ENCODE data around the gene ESAM. TPM values are rescaled to one million over a fixed set of nuclear protein-coding genes. Genes with fewer than 3 reads are reported as not detected.

ESAM gene
- total RNA-seq, 3 donors from 2014 or later (not counting 1 experiment from before 2014, with no cell fraction given): 1.2 to 2.2 (median 1.5) TPM

- Mint-ChIP-seq H3K27ac (no peak overlapping the region), H3K4me1 (peaks cover 7 to 21% of the 10 kb centered on the region in 2 donors), H3K4me3 (peak overlapping the region; percentile 84), H3K9me3 (no peaks in the 10 kb centered on the region), H3K36me3 (no peaks in the 10 kb centered on the region), H3K27me3 (ENCODE audit: low read depth in 2 of 2) (peaks cover 50 to 58% of the 10 kb centered on the region in 2 donors)
- intact Hi-C loops (cut with micrococcal nuclease): no loop called here
- no peaks in the 10 kb centered on the region for H3K9me3 ChIP-seq (ENCODE audit: control insufficient read depth, insufficient read depth, low read length)
- no peaks in the 10 kb centered on the region for H3K36me3 ChIP-seq (ENCODE audit: control insufficient read depth, insufficient read depth, low read length)
- peak; percentile 43 to 77 for DNase-seq
- peaks cover 16% of the 10 kb centered on the region for H3K4me1 ChIP-seq (ENCODE audit: control insufficient read depth, insufficient read depth, low read length)
- peaks cover 10% of the 10 kb centered on the region for H3K27me3 ChIP-seq (ENCODE audit: control insufficient read depth, insufficient read depth, low read length)
- no peak overlapping the region for H3K27ac ChIP-seq (ENCODE audit: low read length)
- ATAC-seq: peak; percentile 49 to 66 (median 62)
- WGBS (ENCODE audit: insufficient coverage): 2% methylated on average over 37 of the region's 37 CpGs
- peak; percentile 59 for TF ChIP-seq CTCF (IDR thresholded peaks at IDR 0.05)
- H3K4me3 ChIP-seq (ENCODE audit: low read length): peak overlapping the region; percentile 48
Observed at GRCh38 chr11:124740277-124740882, 21.7 kb downstream of the ESAM start.

GRCh38 chr11:124739479-124740276 is 22.4 kb downstream of the ESAM start, which contains the start of gene NRGN:
Gene NRGN (plus strand): TSS chr11:124739942. CDS start chr11:124740085, 143 bp downstream.
- Histone ChIP-seq H3K27ac (ENCODE audit: low read length) (no peak within 1 kb of the TSS), H3K4me1 (ENCODE audit: control insufficient read depth, insufficient read depth, low read length) (peaks cover 16% of the 10 kb centered on the region), H3K27me3 (ENCODE audit: control insufficient read depth, insufficient read depth, low read length) (peaks cover 10% of the 10 kb centered on the region), H3K36me3 (ENCODE audit: control insufficient read depth, insufficient read depth, low read length) (no peaks in the 10 kb centered on the region), H3K9me3 (ENCODE audit: control insufficient read depth, insufficient read depth, low read length) (no peaks in the 10 kb centered on the region), H3K4me3 (ENCODE audit: low read length) (peak within 1 kb of the TSS; percentile 48)
- peaks cover 7 to 21% of the 10 kb centered on the region in 2 donors for H3K4me1 Mint-ChIP-seq
- H3K36me3 Mint-ChIP-seq: no peaks in the 10 kb centered on the region
- DNase-seq: peak; percentile 71 to 89
- peaks cover 50 to 57% of the 10 kb centered on the region in 2 donors for H3K27me3 Mint-ChIP-seq (ENCODE audit: low read depth in 2 of 2)
- TF ChIP-seq CTCF (IDR thresholded peaks at IDR 0.05): no peak
- H3K27ac Mint-ChIP-seq: peak within 1 kb of the TSS in 1 of 2 donors; percentile 44
- H3K4me3 Mint-ChIP-seq: peak within 1 kb of the TSS; percentile 84
- 3% methylated on average over 57 of the region's 59 CpGs for WGBS (ENCODE audit: insufficient coverage)
- intact Hi-C loops (cut with micrococcal nuclease): no loop called here
- ATAC-seq: peak; percentile 91 to 96 (median 94)
- H3K9me3 Mint-ChIP-seq: no peaks in the 10 kb centered on the region

GRCh38 chr11:124738713-124739478 is 23.2 kb downstream of the ESAM start:
- no peak for DNase-seq
- Mint-ChIP-seq H3K4me3 (peak overlapping the region; percentile 84), H3K27me3 (ENCODE audit: low read depth in 2 of 2) (peaks cover 56 to 58% of the 10 kb centered on the region in 2 donors), H3K9me3 (no peaks in the 10 kb centered on the region), H3K4me1 (peaks cover 7 to 21% of the 10 kb centered on the region in 2 donors), H3K36me3 (no peaks in the 10 kb centered on the region), H3K27ac (peak overlapping the region in 1 of 2 donors; percentile 44)
- ATAC-seq: no peak
- Histone ChIP-seq H3K4me3 (ENCODE audit: low read length) (no peak overlapping the region), H3K27me3 (ENCODE audit: control insufficient read depth, insufficient read depth, low read length) (peaks cover 10% of the 10 kb centered on the region), H3K27ac (ENCODE audit: low read length) (no peak overlapping the region), H3K36me3 (ENCODE audit: control insufficient read depth, insufficient read depth, low read length) (no peaks in the 10 kb centered on the region), H3K4me1 (ENCODE audit: control insufficient read depth, insufficient read depth, low read length) (peaks cover 16% of the 10 kb centered on the region), H3K9me3 (ENCODE audit: control insufficient read depth, insufficient read depth, low read length) (no peaks in the 10 kb centered on the region)
- TF ChIP-seq CTCF (IDR thresholded peaks at IDR 0.05): no peak
- 90% methylated on average over 20 of the region's 21 CpGs for WGBS (ENCODE audit: insufficient coverage)
- intact Hi-C loops (cut with micrococcal nuclease): no loop called here
